ENCODE data around the gene PGM2. TPM values are rescaled to one million over a fixed set of nuclear protein-coding genes. Genes with fewer than 3 reads are reported as not detected.
"Not testable (repeated sequence)": the region's sequence is repeated elsewhere in the genome, so short reads cannot be mapped to it uniquely, and the experiment has no call there.

The PGM2 gene
- total RNA-seq, 1 experiment from 2014 or later = 20.9 TPM

DNA sequence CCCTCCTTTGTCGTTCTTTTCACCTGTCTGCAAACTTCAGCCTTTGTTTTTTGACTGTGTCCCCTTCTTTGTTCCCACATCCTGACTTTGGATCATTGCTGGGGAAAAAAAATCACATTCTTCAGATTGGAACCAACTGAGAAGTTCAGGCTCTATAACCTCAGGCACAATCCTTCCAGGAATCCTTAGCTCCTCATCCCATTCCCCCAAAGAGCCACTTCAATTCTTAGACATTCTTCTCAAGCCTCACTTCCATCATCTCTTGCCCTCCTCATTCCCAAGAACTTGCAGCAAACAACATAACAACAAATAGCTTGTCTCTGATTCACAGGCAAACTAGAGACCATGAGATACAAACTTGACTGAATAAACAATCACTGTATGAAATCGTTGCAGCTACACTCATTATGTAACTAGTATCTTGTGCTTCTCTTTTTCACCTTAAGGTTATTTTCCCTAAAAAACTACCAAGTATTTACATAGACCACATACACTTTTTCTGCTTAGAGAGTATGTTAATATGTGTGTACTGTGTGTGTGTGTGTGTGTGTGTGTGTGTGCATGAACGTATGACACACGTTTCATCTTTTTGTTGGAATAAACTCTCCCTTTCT lies 26.4 kb upstream of the PGM2 start:
- Histone ChIP-seq H3K27ac (no peak overlapping the region), H3K36me3 (no peaks in the 10 kb centered on the region), H3K9me3 (replicated peaks) (no peaks in the 10 kb centered on the region), H3K4me3 (no peak overlapping the region), H3K4me1 (replicated peaks) (no peaks in the 10 kb centered on the region), H3K27me3 (replicated peaks) (no peaks in the 10 kb centered on the region)
- DNase-seq (ENCODE audit: low read depth in 1 of 2, low spot score in 2 of 2) = no peak

DNA sequence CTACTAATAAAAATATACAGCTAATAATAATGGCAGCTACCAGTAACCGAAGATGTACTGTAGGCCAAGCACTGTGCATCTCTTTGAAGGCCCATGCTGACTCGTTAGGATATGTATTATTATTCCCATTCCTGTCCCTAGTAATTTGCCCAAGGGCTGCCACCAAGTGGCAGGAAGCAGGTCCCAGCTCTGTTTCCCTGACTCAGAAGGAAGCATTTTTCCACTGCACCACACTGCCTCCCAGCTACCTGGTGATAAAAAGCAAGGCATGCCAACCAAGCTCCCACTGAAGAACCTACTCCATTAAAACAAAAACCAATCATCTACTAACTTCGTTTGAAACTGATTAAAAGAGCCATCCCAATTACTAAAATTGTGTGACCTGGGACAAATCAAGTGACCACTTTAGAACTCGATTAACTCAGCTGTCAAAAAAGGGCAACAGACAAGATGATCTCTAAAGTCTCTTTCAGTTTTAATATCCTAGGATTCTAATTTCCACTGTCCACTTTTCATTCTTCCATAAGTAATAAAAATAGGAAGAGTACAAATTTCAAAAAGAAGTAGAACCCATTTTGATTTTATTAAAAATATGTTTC lies 24.3 kb upstream of the PGM2 start:
- no peaks in the 10 kb centered on the region for H3K36me3 ChIP-seq
- no peak overlapping the region for H3K27ac ChIP-seq
- H3K4me1 ChIP-seq (replicated peaks) = no peaks in the 10 kb centered on the region
- peak; percentile 19 to 51 for DNase-seq (ENCODE audit: low read depth in 1 of 2, low spot score in 2 of 2)
- H3K9me3 ChIP-seq (replicated peaks) = no peaks in the 10 kb centered on the region
- no peak overlapping the region for H3K4me3 ChIP-seq
- H3K27me3 ChIP-seq (replicated peaks) = no peaks in the 10 kb centered on the region

DNA sequence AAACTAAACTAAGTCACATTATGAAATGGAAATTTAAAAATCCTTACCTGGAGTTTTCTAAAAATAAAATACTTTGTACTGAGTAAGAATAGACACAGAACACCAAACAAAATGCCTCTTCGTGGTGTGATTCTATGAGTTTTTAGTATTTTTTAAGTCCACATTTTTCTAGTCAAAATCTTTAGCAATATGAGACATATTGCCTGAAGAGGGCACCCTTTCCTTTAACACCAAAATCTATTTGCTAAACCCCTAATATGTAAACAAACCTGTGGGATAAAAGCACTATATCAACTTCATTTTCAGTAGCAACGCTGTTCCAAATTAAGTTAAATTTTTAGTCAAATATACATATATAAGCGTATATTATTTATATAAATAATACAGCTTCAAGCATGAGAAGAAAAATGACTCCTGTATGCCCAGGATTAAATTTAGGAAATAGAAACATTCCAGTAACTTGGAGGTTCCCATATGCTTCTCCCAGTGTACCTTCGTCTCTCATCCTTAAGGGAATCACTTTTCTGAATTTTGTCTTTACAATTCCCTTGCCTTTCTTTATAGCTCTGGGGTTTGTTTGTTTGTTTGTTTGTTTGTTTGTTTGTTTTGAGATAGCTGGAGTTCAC lies 23.0 kb upstream of the PGM2 start:
- no peaks in the 10 kb centered on the region for H3K36me3 ChIP-seq
- DNase-seq (ENCODE audit: low read depth in 1 of 2, low spot score in 2 of 2) = peak in 1 of 2 experiments; percentile 18
- H3K9me3 ChIP-seq (replicated peaks) = no peaks in the 10 kb centered on the region
- H3K4me3 ChIP-seq = no peak overlapping the region
- H3K4me1 ChIP-seq (replicated peaks) = no peaks in the 10 kb centered on the region
- no peaks in the 10 kb centered on the region for H3K27me3 ChIP-seq (replicated peaks)
- no peak overlapping the region for H3K27ac ChIP-seq

DNA sequence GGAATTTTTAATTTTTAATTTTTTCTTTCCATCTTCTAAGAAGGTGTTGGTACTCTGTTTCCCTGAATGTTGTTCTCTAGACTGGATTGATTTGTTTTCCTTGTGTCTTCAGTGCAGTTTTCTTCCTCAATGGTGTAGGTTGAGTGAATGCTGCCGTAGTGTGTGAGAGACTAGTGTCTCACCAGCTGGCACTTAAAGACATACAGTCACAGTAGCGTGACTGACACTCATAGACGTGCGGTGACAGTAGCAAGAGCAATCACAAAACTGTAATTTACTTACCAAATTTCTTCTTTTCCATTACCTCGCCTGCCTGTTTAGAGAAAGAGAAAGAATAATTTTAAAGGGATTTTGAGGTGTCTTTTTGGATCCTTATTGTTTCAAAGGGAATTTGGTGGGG lies 21.4 kb upstream of the PGM2 start:
- no peaks in the 10 kb centered on the region for H3K4me1 ChIP-seq (replicated peaks)
- H3K9me3 ChIP-seq (replicated peaks) = no peaks in the 10 kb centered on the region

DNA sequence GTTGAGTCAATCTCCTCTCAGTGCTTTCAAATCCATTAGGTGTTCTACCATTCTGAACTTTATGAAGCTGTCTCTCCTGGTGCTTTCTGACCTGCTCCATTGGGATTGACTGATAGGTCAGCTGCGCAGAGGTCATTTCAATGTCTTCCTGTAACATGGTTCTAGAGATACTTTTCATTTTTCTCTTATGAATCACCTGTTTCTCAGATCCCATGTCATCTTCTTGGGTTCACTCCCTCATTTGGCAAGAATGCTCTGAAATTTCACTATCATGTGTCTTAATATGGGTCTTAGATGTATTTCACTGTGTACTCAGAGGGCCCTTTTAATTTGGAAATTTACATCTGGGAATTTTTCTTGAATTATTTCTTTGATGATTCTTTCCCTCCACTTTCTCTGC lies 13.8 kb upstream of the PGM2 start:
- Histone ChIP-seq H3K9me3 (replicated peaks) (no peaks in the 10 kb centered on the region), H3K36me3 (no peaks in the 10 kb centered on the region), H3K4me3 (no peak overlapping the region), H3K27me3 (replicated peaks) (no peaks in the 10 kb centered on the region), H3K27ac (peak overlapping the region; percentile 54), H3K4me1 (replicated peaks) (peaks cover 9% of the 10 kb centered on the region)
- peak in 1 of 2 experiments; percentile 19 for DNase-seq (ENCODE audit: low read depth in 1 of 2, low spot score in 2 of 2)

More for the DNA sequence above, 21.4 kb upstream of the PGM2 start:
- DNase-seq (ENCODE audit: low read depth in 1 of 2, low spot score in 2 of 2) = no peak
- no peaks in the 10 kb centered on the region for H3K27me3 ChIP-seq (replicated peaks)
- H3K36me3 ChIP-seq = no peaks in the 10 kb centered on the region
- H3K27ac ChIP-seq = no peak overlapping the region
- H3K4me3 ChIP-seq = no peak overlapping the region

DNA sequence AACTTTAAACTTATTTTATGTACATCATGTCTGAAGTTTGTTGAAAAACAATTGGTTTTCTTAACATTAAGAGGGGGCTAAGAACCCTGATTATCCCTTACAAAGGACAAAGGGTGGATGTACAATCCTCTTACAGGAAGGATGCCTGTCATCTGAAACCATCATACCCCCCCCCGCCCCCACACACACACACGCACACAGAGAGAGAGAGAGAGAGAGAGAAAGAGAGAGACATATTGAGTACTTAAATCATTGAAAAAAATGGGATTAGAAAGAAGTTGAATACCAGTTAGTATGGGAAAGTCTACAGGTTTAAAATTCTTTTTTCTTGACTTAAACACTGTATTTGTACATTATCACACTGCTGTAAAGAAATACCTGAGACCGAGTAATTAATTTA lies 10.9 kb upstream of the PGM2 start:
- DNase-seq (ENCODE audit: low read depth in 1 of 2, low spot score in 2 of 2) = no peak
- Histone ChIP-seq H3K27ac (no peak overlapping the region), H3K9me3 (replicated peaks) (no peaks in the 10 kb centered on the region)

DNA sequence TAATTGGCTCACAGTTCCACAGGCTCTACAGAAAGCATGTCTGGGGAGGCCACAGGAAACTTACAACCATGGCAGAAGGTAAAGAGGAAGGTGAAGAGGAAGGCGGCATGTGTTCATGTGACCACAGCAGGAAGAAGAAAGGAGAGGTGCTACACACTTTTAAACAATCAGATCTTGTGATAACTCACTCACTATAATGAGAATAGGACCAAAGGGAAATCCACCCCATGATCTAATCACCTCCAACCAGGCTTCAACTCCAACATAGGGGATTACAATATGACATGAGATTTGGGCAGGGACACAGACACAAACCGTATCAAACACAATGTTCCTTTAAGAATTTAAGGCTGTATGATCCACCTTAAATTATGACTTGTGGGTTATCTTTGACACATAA lies 10.5 kb upstream of the PGM2 start:
- H3K27ac ChIP-seq = no peak overlapping the region
- DNase-seq (ENCODE audit: low read depth in 1 of 2, low spot score in 2 of 2) = no peak
- peaks cover 9% of the 10 kb centered on the region for H3K4me1 ChIP-seq (replicated peaks)
- no peaks in the 10 kb centered on the region for H3K36me3 ChIP-seq
- H3K4me3 ChIP-seq = no peak overlapping the region
- no peaks in the 10 kb centered on the region for H3K27me3 ChIP-seq (replicated peaks)
- no peaks in the 10 kb centered on the region for H3K9me3 ChIP-seq (replicated peaks)

More for the DNA sequence above, 10.9 kb upstream of the PGM2 start:
- Histone ChIP-seq H3K36me3 (no peaks in the 10 kb centered on the region), H3K4me1 (replicated peaks) (peaks cover 9% of the 10 kb centered on the region), H3K27me3 (replicated peaks) (no peaks in the 10 kb centered on the region), H3K4me3 (no peak overlapping the region)

DNA sequence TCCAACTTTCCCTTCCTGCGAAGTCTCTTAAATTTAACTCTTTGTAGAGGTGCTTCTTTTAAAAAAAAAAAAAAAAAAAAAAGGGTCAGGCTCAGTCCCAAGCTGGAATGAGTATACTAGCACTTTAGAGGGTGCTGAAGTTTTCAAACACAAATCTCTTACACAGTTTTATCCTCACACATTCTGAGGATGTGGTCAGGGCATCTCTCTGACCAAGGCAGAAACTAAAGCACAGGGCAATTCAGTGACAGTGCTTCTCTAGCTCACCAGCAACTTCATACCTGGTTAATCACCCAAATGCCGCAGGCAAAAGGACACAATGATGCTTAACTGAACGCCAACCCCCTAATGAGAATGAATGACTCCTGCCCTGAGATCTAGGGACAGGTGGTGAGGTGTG lies 9.8 kb upstream of the PGM2 start:
- DNase-seq (ENCODE audit: low read depth in 1 of 2, low spot score in 2 of 2) = no peak
- H3K9me3 ChIP-seq (replicated peaks) = no peaks in the 10 kb centered on the region
- H3K27ac ChIP-seq = no peak overlapping the region
- H3K4me3 ChIP-seq = no peak overlapping the region
- H3K27me3 ChIP-seq (replicated peaks) = no peaks in the 10 kb centered on the region
- H3K4me1 ChIP-seq (replicated peaks) = peaks cover 9% of the 10 kb centered on the region
- no peaks in the 10 kb centered on the region for H3K36me3 ChIP-seq

DNA sequence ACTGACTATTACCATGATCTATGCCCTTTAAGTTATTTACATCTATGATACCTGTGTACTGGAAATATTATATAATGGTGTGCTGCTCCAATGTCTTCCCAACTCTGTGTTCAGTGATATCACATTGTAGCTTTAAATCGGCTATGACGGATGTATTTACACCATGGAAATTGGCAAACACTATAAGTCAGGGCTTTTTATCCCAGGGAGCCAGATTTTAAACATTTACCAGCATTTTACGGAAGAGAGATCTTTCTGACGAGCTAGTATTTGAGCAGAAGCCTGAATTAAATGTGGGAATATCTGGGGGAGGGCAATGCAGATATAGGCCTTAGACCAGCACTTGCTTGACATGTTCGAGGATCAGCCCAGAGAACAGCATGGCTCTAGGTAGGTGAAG lies 7.7 kb upstream of the PGM2 start:
- Histone ChIP-seq H3K9me3 (replicated peaks) (no peaks in the 10 kb centered on the region), H3K4me1 (replicated peaks) (no peaks in the 10 kb centered on the region), H3K4me3 (no peak overlapping the region), H3K27me3 (replicated peaks) (no peaks in the 10 kb centered on the region), H3K36me3 (no peaks in the 10 kb centered on the region), H3K27ac (no peak overlapping the region)
- DNase-seq (ENCODE audit: low read depth in 1 of 2, low spot score in 2 of 2) = no peak

DNA sequence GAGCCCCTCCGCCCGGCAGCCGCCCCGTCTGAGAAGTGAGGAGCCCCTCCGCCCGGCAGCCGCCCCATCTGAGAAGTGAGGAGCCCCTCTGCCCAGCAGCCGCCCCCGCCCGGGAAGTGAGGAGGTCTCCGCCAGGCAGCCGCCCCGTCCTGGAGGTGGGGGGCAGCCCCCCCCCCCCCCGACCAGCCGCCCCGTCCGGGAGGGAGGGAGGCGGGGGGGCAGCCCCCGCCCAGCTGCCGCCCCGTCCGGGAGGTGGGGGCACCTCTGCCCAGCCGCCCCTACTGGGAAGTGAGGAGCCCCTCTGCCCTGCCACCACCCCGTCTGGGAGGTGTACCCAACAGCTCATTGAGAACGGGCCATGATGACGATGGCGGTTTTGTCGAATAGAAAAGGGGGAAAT lies 6.0 kb upstream of the PGM2 start:
- not testable (repeated sequence) for H3K27me3 ChIP-seq (replicated peaks); DNase-seq (ENCODE audit: low read depth in 1 of 2, low spot score in 2 of 2); H3K9me3 ChIP-seq (replicated peaks); H3K4me1 ChIP-seq (replicated peaks); H3K36me3 ChIP-seq; H3K27ac ChIP-seq; H3K4me3 ChIP-seq

DNA sequence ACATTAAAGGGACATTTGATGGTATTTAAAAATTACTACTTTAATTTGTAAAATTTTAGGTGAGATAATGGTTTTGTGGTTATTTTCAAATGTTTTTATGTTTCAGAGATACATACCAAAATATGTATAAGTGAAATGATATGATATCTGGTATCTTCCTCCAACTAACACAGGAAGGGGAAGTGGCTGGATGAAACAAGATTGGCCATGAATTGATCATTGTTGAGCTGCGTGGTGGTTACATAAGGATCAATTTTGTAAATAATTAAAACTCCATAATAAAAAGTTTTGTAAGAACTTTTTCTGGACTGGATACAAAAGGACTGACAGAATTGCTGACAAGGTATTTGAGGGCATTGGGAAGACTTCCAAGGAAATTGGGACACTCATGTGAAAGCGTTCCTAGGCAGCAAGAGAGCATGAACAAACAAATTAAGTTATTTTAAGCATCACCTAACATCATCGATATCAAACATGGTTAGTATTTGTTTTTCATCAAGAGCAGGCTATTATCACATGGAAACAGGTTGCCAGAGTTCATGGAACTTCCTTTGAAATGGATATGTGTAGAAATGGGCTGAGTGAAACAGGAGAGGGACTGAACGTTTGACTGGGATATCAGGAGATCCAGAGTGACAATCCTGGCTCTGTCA lies 4.4 kb upstream of the PGM2 start:
- no peak for DNase-seq (ENCODE audit: low read depth in 1 of 2, low spot score in 2 of 2)
- H3K27me3 ChIP-seq (replicated peaks) = no peaks in the 10 kb centered on the region
- H3K27ac ChIP-seq = no peak overlapping the region

DNA sequence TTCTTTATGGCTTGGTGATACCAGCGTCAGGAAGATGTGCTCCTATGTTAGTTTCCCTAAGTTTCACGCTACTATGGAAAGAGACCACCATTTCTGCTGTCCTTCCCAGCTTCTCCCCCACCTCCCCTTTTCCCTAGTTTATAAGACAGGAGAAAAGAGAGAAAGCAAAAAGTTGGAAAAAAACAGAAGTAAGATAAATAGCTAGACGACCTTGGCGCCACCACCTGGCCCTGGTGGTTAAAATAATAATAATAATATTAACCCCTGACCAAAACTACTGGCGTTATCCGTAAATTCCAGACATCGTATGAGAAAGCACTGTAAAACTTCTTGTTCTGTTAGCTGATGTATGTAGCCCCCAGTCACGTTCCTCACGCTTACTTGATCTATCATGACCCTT lies 985 bp upstream of the PGM2 start:
- not testable (repeated sequence) for H3K27ac ChIP-seq; H3K4me1 ChIP-seq (replicated peaks); DNase-seq (ENCODE audit: low read depth in 1 of 2, low spot score in 2 of 2)

More for the DNA sequence above, 4.4 kb upstream of the PGM2 start:
- 0 out of 2 replicates have a peak, but pooled peaks cover 3% of the 10 kb centered on the region for H3K36me3 ChIP-seq
- no peaks in the 10 kb centered on the region; the same call in 1 of the 2 replicates for H3K4me1 ChIP-seq (replicated peaks)
- no peak overlapping the region for H3K4me3 ChIP-seq
- no peaks in the 10 kb centered on the region for H3K9me3 ChIP-seq (replicated peaks)

DNA sequence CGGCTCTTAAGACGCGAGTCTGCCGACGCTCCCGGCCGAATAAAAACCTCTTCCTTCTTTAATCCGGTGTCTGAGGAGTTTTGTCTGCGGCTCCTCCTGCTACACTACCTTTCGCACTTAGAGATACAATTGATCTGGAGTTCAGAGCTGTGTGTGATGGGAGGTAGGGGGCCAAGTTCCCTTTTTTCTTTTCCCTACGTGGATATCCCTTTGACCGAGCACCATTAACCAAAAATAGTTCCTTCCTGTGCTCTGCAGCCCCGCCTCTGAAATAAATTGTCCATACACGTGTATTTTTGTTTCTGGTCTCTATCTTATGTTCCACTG lies 555 bp upstream of the PGM2 start:
- no peaks in the 10 kb centered on the region for H3K27me3 ChIP-seq (replicated peaks)
- no peak for DNase-seq (ENCODE audit: low read depth in 1 of 2, low spot score in 2 of 2)

More for the DNA sequence above, 985 bp upstream of the PGM2 start:
- H3K36me3 ChIP-seq; H3K9me3 ChIP-seq (replicated peaks); H3K27me3 ChIP-seq (replicated peaks): not testable (repeated sequence)
- H3K4me3 ChIP-seq = peak overlapping the region; percentile 64

More for the DNA sequence above, 555 bp upstream of the PGM2 start:
- H3K36me3 ChIP-seq = 0 out of 2 replicates have a peak, but pooled peaks cover 3% of the 10 kb centered on the region
- peaks cover 5% of the 10 kb centered on the region for H3K4me1 ChIP-seq (replicated peaks)
- H3K4me3 ChIP-seq = peak overlapping the region; percentile 64
- peak overlapping the region; percentile 19; the same call in 1 of the 2 replicates for H3K27ac ChIP-seq
- no peaks in the 10 kb centered on the region for H3K9me3 ChIP-seq (replicated peaks)

All from SJSA1 (cell line).